Smooth muscle cell (in vitro differentiated cells): Measurements from ENCODE around the gene TIFAB. TPM values are rescaled to one million over a fixed set of nuclear protein-coding genes. Genes with fewer than 3 reads are reported as not detected.

ENCODE experiments used
- DNase-seq: peaks from one replicate; lab custom pipeline; 2025; ENCODE audit not compliant: unreplicated experiment; lab: John Stamatoyannopoulos, UW
- H2AFZ ChIP-seq: fragments of 200-600 bp; sonication (generic); 2 replicates; pipeline ENCODE4 v1.6.0; 2016; ENCODE audit warnings: antibody characterized with exemption, low read depth, mild to moderate bottlenecking
- H3F3A ChIP-seq: fragments of 200-600 bp; sonication (generic); 2 replicates; pipeline ENCODE4 v1.6.0; 2017; ENCODE audit warnings: antibody characterized with exemption, low read depth
- H3K27ac ChIP-seq: fragments of 200-600 bp; sonication (generic); 2 replicates; pipeline ENCODE4 v1.5.1; 2016; ENCODE audit warnings: low read depth, mild to moderate bottlenecking
- H3K27me3 ChIP-seq: fragments of 200-600 bp; sonication (generic); 2 replicates; pipeline ENCODE4 v1.6.1; 2016; ENCODE audit warnings: low read depth, mild to moderate bottlenecking
- H3K36me3 ChIP-seq: fragments of 200-600 bp; sonication (generic); 2 replicates; pipeline ENCODE4 v1.5.1; 2016; ENCODE audit warnings: low read depth
- H3K4me1 ChIP-seq: fragments of 200-600 bp; sonication (generic); 2 replicates; pipeline ENCODE4 v1.5.1; 2016; ENCODE audit warnings: low read depth
- H3K4me2 ChIP-seq: fragments of 200-600 bp; sonication (generic); 2 replicates; pipeline ENCODE4 v1.6.0; 2016; ENCODE audit warnings: mild to moderate bottlenecking
- H3K4me3 ChIP-seq: fragments of 200-600 bp; sonication (generic); 2 replicates; pipeline ENCODE4 v1.5.1; 2016; ENCODE audit warnings: mild to moderate bottlenecking
- H3K79me2 ChIP-seq: fragments of 200-600 bp; sonication (generic); 2 replicates; pipeline ENCODE4 v1.6.0; 2016; ENCODE audit warnings: low read depth, mild to moderate bottlenecking
- H3K9ac ChIP-seq: fragments of 200-600 bp; sonication (generic); 2 replicates; pipeline ENCODE4 v1.6.0; 2016; ENCODE audit warnings: low read depth
- H3K9me3 ChIP-seq: fragments of 200-600 bp; sonication (generic); replicated peaks from 2 replicates; pipeline ENCODE4 v1.5.1; 2016; ENCODE audit warnings: low read depth
- H4K20me1 ChIP-seq: fragments of 200-600 bp; sonication (generic); 2 replicates; pipeline ENCODE4 v1.6.0; 2016; ENCODE audit warnings: low read depth
- WGBS: methylation state at CpG from one replicate; pipeline ENCODE4 v1.1.7; 2016; ENCODE audit warnings: low lambda C conversion rate; 5-methylcytosine and 5-hydroxymethylcytosine counted together
- polyA plus RNA-seq: library from polyadenylated mRNA; unstranded; fragments of >200 nt; fragmentation: Nextera tagmentation; extraction: Ambion mirVana; gene quantifications from 2 replicates; pipeline ENCODE4 v1.2.1, GENCODE V29; 2016
- total RNA-seq: library from RNA; depleted of rRNA; stranded (reverse); fragments of >200 nt; gene quantifications from 2 replicates; pipeline ENCODE4 v1.2.3, GENCODE V29; 2014
- TF ChIP-seq, protein P1 (sequence below): fragments of 200-600 bp; sonication (generic); IDR thresholded peaks from 2 replicates; pipeline ENCODE4 v1.5.1; 2017; ENCODE audit warnings: borderline replicate concordance, mild to moderate bottlenecking, antibody characterized with exemption; ENCODE audit not compliant: insufficient read depth, poor library complexity, severe bottlenecking

TIFAB gene
- total and polyA plus RNA-seq, 2 experiments from 2014 or later, result 0.08 TPM; not detected in 1

DNA sequence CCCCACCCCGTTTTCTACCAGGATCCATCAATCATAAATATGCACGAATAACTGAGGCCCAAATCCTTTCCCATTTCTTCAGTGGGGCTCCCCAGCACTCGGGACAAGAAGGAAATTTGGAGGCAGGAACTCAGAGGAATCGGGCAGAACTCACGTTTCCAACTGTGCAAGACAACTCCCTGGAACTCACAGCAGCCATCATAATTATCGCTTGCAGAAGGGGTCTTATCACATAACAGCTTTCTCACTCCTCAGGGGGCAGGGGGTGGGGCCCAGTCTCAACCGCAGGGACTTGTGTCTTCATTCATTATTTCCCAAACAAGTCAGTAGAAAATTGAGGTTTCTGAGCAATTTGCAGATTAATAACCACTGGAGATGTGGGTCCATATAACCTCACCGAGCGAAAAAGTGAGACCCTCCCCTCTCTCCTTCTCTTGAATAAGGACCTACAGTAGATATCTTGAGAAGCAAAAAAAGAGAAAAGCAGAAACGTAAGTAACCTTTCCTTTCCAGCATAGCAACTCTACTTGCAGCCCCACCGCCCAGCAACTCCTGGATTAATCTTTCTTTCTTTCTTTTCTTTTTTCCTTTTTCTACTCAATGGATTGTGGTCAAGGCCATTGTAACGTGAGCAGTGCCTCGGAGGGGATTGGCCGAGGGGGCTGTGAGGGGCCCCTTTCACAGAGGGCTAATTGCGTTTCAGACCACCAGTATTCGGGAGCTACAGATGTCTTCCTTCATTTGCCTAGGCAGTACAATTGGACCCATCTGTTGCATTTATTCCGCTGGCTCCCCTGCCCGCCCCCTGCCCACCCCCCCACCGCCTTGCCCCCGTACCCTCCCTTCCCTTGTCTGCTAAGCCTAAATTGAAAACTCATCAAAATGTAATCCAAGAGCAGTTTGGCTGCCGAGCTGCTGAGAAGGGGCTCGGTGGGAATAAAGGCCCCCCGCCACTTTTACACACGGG lies 24.7 kb upstream of the TIFAB start:
- WGBS, result 79% methylated on average over 21 of the region's 24 CpGs
- Histone ChIP-seq H3K27me3 (peaks cover 83% of the 10 kb centered on the region), H3K4me1 (peaks cover 11% of the 10 kb centered on the region), H3K36me3 (no peaks in the 10 kb centered on the region), H2AFZ (no peak overlapping the region), H3K27ac (no peak overlapping the region), H4K20me1 (no peaks in the 10 kb centered on the region), H3K4me2 (no peak overlapping the region), H3K9ac (no peak overlapping the region), H3F3A (no peaks in the 10 kb centered on the region), H3K9me3 (no peaks in the 10 kb centered on the region), H3K79me2 (no peaks in the 10 kb centered on the region), H3K4me3 (no peak overlapping the region)
- TF ChIP-seq, protein P1, sequence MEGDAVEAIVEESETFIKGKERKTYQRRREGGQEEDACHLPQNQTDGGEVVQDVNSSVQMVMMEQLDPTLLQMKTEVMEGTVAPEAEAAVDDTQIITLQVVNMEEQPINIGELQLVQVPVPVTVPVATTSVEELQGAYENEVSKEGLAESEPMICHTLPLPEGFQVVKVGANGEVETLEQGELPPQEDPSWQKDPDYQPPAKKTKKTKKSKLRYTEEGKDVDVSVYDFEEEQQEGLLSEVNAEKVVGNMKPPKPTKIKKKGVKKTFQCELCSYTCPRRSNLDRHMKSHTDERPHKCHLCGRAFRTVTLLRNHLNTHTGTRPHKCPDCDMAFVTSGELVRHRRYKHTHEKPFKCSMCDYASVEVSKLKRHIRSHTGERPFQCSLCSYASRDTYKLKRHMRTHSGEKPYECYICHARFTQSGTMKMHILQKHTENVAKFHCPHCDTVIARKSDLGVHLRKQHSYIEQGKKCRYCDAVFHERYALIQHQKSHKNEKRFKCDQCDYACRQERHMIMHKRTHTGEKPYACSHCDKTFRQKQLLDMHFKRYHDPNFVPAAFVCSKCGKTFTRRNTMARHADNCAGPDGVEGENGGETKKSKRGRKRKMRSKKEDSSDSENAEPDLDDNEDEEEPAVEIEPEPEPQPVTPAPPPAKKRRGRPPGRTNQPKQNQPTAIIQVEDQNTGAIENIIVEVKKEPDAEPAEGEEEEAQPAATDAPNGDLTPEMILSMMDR, result no peak
- no peak for DNase-seq

DNA sequence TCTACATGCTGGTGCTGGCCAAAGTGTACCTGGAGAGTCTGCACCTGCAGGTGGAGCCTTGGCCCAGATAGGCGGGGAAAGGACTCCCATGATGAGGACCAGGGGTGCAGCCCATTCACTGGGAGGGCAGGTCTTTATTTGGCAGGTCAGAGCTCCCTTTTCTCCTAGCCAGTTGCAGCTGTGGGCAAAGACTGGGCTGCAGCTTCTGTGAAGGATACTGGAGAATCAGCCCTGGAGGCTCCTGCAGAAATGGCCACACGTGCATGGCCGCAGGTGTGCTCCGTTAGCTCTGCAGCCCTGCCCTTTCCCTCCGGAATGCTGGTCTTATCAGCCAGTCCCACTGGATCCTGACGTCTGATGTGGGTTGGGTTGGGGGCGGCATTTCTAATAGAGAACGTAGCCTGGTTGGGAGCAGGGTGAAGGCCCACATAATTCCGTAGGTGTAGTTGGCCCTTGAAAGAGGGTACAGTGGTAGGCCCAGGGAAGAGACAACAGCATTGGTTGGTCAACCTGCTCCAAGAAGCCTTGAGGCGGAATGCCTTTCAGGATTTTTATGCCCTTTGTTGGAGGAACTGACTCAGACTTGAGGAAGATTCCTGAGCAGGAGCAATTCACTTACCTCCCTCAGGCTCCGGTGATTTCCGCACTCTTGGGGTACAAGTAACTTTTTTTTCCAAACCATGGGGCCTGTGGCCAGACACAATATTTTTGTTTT lies 22.0 kb upstream of the TIFAB start:
- Histone ChIP-seq H2AFZ (no peak overlapping the region), H3K4me3 (no peak overlapping the region), H3F3A (no peaks in the 10 kb centered on the region), H3K27ac (no peak overlapping the region), H3K4me2 (no peak overlapping the region), H3K36me3 (no peaks in the 10 kb centered on the region), H3K79me2 (no peaks in the 10 kb centered on the region), H3K27me3 (peaks cover 94% of the 10 kb centered on the region), H3K9ac (no peak overlapping the region), H4K20me1 (no peaks in the 10 kb centered on the region), H3K4me1 (peaks cover 11% of the 10 kb centered on the region), H3K9me3 (no peaks in the 10 kb centered on the region)
- TF ChIP-seq, protein P1, result no peak
- WGBS, result 75% methylated on average over 12 of the region's 12 CpGs
- no peak for DNase-seq

DNA sequence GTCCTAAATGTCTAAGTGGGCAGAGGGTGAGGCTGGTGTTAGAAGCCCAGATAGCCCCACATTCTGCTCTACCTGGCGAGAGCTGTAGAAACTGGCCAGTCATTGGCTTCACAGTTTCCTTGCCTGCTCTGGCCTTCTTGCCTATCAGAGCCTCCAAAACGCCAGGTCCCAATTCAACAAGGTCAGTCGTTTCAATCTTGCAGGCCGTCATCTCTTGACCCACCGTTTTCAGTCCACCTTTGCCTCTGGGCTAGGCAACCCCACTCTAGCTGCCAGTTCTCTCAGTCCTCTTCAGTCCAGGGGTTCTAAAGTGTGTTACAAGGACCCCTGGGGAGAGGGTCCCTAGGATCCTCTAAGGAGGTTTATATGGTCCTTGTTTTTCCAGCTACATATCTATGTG lies 20.0 kb upstream of the TIFAB start:
- Histone ChIP-seq H3K9ac (no peak overlapping the region), H3K27ac (no peak overlapping the region), H4K20me1 (no peaks in the 10 kb centered on the region), H3K4me1 (peaks cover 4% of the 10 kb centered on the region), H3K36me3 (no peaks in the 10 kb centered on the region), H3K27me3 (peaks cover 97% of the 10 kb centered on the region), H3K79me2 (no peaks in the 10 kb centered on the region), H3F3A (no peaks in the 10 kb centered on the region), H2AFZ (no peak overlapping the region), H3K9me3 (no peaks in the 10 kb centered on the region), H3K4me2 (no peak overlapping the region), H3K4me3 (no peak overlapping the region)
- TF ChIP-seq, protein P1, result no peak
- WGBS, result 87% methylated on average over 5 of the region's 5 CpGs
- DNase-seq, result no peak
